IPS-NIHi11 (cell line): ENCODE results near the gene PADI6.

Source experiments
- DNase-seq: peaks from one replicate; pipeline ENCODE4 v3.0.0; 2012; ENCODE audit warnings: mixed read lengths, low spot score

Gene PADI6

GRCh38 chr1:17436380-17437174 lies 64.6 kb downstream of the PADI6 start:
- no peak for DNase-seq

DNA sequence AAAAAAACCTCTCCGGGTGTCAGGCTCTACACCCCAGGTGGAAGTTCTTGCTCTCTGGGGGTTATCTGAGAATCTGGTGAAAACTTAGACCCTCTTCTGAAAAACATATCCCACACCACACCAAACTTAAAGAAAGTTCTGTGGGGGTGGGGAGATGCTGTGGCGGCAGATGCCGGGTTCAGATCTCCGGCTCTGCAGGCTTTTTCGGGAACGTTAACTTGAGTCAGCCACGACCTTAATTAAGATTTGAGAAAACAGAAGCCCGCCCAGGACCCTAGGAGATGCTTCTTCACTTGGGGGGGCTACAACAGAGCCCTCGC lies 65.2 kb downstream of the PADI6 start:
- DNase-seq = no peak

GRCh38 chr1:17437580-17438317 lies 65.8 kb downstream of the PADI6 start:
- DNase-seq = peak; percentile 89

GRCh38 chr1:17438318-17439249 lies 66.6 kb downstream of the PADI6 start:
- DNase-seq = peak; percentile 65

DNA sequence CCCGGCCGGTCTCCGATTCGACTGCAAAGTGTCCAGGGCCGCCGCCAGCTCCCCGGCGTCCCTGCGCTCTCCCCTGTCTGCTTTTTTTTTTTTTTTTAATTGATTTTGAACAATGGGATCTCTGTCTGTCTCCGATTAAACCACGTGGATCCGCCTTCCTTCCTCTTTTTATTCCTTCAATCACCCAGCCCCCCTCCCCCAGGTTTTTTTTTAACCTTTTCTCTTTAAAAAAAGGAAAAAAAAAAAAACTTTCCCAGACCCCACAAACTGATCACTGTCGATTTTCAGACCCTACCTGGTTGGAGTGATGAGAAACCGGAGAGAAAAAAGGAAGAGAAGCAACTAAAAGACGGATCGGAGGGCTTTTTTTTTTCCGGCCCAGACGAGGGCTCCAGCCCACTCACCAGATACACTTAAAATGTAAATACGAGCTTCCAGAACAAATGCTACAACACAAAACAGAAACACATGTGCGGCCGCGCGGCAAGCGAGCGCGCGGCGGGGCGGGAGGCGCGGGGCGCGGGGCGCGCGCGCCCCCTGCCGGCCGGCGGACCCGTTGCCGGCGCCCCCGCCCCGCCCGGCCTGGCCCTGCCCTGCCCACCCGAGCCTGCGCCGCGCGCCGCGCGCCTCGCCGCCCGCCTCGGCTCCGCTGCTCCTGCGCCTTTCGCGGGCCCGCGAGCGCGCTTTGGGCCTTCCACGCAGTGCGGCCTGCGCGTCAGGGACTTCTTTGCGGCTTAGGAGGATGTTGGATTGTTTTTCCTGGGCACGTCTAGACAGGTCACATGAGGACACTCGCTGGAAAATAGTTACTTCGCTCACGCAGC lies 67.5 kb downstream of the PADI6 start, which contains the start of gene RCC2:
RCC2 (minus strand) TSS at position 428 of the 824 bp plus-strand sequence. CDS start 1,163 bp downstream, outside the sequence.
- peak; percentile 92 for DNase-seq

GRCh38 chr1:17440074-17440826 lies 68.3 kb downstream of the PADI6 start:
- no peak for DNase-seq

GRCh38 chr1:17440827-17441168 lies 68.8 kb downstream of the PADI6 start:
- no peak for DNase-seq

DNA sequence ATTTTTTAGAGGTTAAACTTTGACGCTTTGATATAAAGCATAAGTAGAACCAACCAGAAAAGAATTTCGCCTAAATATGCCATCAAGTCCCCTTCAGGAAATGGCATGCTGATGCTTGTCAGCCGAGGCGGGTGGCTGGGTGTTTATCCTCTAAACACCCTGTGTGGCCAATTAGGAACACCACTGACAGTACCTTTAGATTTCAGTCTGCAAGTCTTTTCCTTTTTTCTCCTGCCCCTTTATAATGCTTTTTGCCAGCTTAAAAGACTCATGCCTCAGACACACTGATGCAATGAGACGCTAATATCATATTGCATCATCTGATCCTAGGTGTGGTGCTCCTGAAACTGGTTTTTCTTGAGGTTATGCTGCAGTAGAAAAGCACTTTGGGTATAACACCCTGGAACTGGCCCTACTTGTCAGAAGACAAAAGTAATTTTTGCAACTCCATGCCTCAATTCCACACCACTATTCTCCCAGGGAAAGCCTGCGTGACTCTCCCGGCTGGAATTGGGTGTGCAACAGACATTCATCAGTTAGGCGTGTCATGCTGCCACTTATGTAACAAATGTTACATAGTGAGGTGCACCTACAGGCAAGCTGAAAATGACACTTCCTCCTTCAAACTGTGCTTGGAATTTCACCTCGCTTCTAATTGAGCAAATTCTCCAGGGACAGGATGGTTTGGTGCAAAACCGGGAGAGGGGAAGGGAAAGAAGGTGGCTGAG lies 69.4 kb downstream of the PADI6 start:
- no peak for DNase-seq

GRCh38 chr1:17441993-17442357 lies 70.0 kb downstream of the PADI6 start:
- no peak for DNase-seq

DNA sequence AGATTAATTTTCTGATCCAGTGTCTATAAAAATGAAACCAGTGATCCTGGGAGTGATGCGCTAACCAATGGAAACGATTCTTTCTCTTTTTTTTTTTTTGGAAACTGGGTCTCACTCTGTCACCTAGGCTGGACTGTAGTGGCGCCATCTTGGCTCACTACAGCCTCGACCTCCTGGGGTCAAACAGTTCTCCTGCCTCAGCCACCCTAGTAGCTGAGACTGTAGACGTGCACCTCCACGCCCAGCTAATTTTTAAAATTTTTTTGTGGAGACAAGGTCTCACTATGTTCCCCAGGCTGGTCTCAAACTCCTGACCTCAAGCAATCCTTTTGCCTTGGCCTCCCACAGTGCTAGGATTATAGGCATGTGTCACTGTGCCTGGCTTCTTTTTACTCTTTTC lies 70.8 kb downstream of the PADI6 start:
- no peak for DNase-seq

GRCh38 chr1:17447501-17447992 lies 75.6 kb downstream of the PADI6 start:
- DNase-seq = no peak
